Activated naive CD8-positive, alpha-beta T cell treated with anti-CD3 and anti-CD28 coated beads, Interleukin-2, amount 50 U/mL, for 24 hours (primary cell): ENCODE measurements around the gene SRMS.

ENCODE experiments used
- ATAC-seq: fragments of 150-1000 bp; cut with Tn5 transposase; one replicate; pipeline ENCODE4 v1.10.0; 2021
- DNase-seq: peaks from one replicate; pipeline ENCODE4 v3.0.0; 2021
- H3K27ac Mint-ChIP-seq: one replicate; pipeline ENCODE4 v1.8.0; 2021; ENCODE audit warnings: mild to moderate bottlenecking, mixed read lengths
- H3K27me3 Mint-ChIP-seq: one replicate; pipeline ENCODE4 v1.8.0; 2021; ENCODE audit warnings: mixed read lengths
- H3K36me3 Mint-ChIP-seq: one replicate; pipeline ENCODE4 v1.8.0; 2021; ENCODE audit warnings: low read depth, mixed read lengths
- H3K4me1 Mint-ChIP-seq: one replicate; pipeline ENCODE4 v1.8.0; 2021; ENCODE audit warnings: mixed read lengths
- H3K4me3 Mint-ChIP-seq: one replicate; pipeline ENCODE4 v1.8.0; 2021; ENCODE audit warnings: mild to moderate bottlenecking, moderate library complexity, mixed read lengths
- H3K9me3 Mint-ChIP-seq: one replicate; pipeline ENCODE4 v1.8.0; 2021; ENCODE audit warnings: mixed read lengths

Gene SRMS

GRCh38 chr20:63547725-63548480, at the start of gene SRMS:
Gene SRMS, minus strand, starts transcription at chr20:63547749. Its CDS starts 286 bp downstream, at chr20:63547463.
- H3K4me3 Mint-ChIP-seq = no peak within 1 kb of the TSS
- H3K27ac Mint-ChIP-seq = no peak within 1 kb of the TSS
- H3K27me3 Mint-ChIP-seq = peaks cover 13% of the 10 kb centered on the region
- H3K36me3 Mint-ChIP-seq = no peaks in the 10 kb centered on the region
- no peaks in the 10 kb centered on the region for H3K9me3 Mint-ChIP-seq
- H3K4me1 Mint-ChIP-seq = peaks cover 7% of the 10 kb centered on the region
- DNase-seq = no peak
- no peak for ATAC-seq

- Mint-ChIP-seq H3K4me3 (no peak overlapping the region), H3K9me3 (no peaks in the 10 kb centered on the region), H3K27ac (no peak overlapping the region), H3K4me1 (no peaks in the 10 kb centered on the region), H3K27me3 (no peaks in the 10 kb centered on the region), H3K36me3 (peaks cover 22% of the 10 kb centered on the region)
- ATAC-seq = no peak
- DNase-seq = no peak
These were observed 48.9 kb upstream of the SRMS start for GRCh38 chr20:63596423-63596822.

DNA sequence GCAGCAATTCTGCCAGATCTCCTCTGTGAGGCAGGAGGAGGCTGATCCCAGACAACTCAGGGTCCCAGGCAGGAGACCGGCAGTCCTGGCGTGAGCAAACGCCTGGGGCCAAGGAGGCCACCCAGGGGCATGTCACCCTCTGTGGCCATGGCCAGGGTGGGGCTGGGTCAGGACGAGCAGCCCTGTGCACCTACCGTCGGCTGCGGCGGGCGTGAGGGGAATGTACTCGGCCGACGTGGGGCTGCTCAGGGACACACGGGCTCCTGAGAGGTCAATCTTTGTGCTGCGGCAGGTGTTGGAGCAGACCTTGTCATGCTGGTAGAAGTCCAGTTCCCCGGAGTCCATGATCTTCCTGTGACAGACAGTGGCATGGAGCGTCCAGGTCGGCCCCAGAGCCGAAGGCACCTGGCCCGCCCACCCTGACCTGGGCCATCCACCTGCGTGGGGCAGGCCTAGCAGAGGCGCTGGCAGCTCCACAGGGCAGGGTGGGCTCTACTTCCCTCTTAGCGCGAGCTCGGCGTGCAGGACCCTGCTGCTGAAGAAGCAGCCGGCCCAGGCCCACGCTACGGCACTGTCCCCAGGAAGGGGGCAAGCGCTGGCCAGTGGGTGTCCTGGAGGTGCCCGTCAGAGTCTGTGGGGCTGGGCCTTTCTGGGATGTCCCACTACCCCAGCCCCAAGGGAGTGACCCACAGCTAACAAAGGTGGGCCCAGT, 48.0 kb upstream of the SRMS start:
- Mint-ChIP-seq H3K9me3 (no peaks in the 10 kb centered on the region), H3K36me3 (peaks cover 24% of the 10 kb centered on the region), H3K27ac (no peak overlapping the region), H3K4me1 (no peaks in the 10 kb centered on the region), H3K27me3 (no peaks in the 10 kb centered on the region), H3K4me3 (no peak overlapping the region)
- ATAC-seq (no peak), DNase-seq (no peak)

- H3K4me3 Mint-ChIP-seq = no peak overlapping the region
- DNase-seq (no peak), ATAC-seq (no peak)
- H3K9me3 Mint-ChIP-seq = no peaks in the 10 kb centered on the region
- no peaks in the 10 kb centered on the region for H3K4me1 Mint-ChIP-seq
- H3K27me3 Mint-ChIP-seq = no peaks in the 10 kb centered on the region
- no peak overlapping the region for H3K27ac Mint-ChIP-seq
- peaks cover 26% of the 10 kb centered on the region for H3K36me3 Mint-ChIP-seq
These were observed 46.6 kb upstream of the SRMS start for GRCh38 chr20:63594043-63594561.

- Mint-ChIP-seq H3K27ac (no peak overlapping the region), H3K27me3 (no peaks in the 10 kb centered on the region), H3K36me3 (peaks cover 24% of the 10 kb centered on the region), H3K4me3 (no peak overlapping the region), H3K9me3 (no peaks in the 10 kb centered on the region), H3K4me1 (peaks cover 7% of the 10 kb centered on the region)
- no peak for ATAC-seq
- DNase-seq = no peak
These were observed 45.1 kb upstream of the SRMS start for GRCh38 chr20:63592661-63593060.

DNA sequence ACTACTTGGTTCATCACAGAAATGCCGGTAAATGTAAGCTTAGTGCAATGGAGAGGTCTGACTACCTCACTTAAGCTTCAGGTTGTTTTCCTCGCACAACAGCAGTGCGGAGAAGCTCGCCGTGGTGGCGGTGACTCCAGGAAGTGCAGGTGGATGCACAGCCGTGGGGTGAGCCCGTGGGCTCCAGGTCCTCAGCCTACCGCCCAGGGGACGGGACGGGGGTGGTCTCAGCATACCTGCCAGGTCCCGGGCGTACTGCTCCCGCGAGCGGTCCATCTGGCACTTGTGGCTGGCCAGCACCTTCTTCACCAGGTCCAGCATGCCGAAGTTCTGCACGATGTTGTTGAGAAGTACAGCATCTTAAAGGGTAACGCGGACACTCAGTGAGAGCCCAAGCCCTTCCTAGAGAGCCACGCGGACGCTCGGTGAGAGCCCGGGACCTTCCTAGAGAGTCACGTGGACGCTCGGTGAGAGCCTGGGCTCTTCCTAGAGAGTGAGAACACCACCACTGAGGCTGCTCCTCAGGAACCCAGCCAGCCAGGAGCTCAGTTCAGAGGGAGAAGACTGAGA, 44.3 kb upstream of the SRMS start:
- peaks cover 24% of the 10 kb centered on the region for H3K36me3 Mint-ChIP-seq

GRCh38 chr20:63591147-63591533, 43.6 kb upstream of the SRMS start:
- H3K36me3 Mint-ChIP-seq = peaks cover 24% of the 10 kb centered on the region
- no peaks in the 10 kb centered on the region for H3K9me3 Mint-ChIP-seq
- no peaks in the 10 kb centered on the region for H3K27me3 Mint-ChIP-seq
- no peak overlapping the region for H3K27ac Mint-ChIP-seq
- peaks cover 11% of the 10 kb centered on the region for H3K4me1 Mint-ChIP-seq
- no peak overlapping the region for H3K4me3 Mint-ChIP-seq
- no peak for DNase-seq
- no peak for ATAC-seq

More for the DNA sequence above, 44.3 kb upstream of the SRMS start:
- Mint-ChIP-seq H3K4me1 (peaks cover 11% of the 10 kb centered on the region), H3K27me3 (no peaks in the 10 kb centered on the region), H3K4me3 (no peak overlapping the region), H3K27ac (no peak overlapping the region), H3K9me3 (no peaks in the 10 kb centered on the region)
- ATAC-seq (no peak), DNase-seq (no peak)

DNA sequence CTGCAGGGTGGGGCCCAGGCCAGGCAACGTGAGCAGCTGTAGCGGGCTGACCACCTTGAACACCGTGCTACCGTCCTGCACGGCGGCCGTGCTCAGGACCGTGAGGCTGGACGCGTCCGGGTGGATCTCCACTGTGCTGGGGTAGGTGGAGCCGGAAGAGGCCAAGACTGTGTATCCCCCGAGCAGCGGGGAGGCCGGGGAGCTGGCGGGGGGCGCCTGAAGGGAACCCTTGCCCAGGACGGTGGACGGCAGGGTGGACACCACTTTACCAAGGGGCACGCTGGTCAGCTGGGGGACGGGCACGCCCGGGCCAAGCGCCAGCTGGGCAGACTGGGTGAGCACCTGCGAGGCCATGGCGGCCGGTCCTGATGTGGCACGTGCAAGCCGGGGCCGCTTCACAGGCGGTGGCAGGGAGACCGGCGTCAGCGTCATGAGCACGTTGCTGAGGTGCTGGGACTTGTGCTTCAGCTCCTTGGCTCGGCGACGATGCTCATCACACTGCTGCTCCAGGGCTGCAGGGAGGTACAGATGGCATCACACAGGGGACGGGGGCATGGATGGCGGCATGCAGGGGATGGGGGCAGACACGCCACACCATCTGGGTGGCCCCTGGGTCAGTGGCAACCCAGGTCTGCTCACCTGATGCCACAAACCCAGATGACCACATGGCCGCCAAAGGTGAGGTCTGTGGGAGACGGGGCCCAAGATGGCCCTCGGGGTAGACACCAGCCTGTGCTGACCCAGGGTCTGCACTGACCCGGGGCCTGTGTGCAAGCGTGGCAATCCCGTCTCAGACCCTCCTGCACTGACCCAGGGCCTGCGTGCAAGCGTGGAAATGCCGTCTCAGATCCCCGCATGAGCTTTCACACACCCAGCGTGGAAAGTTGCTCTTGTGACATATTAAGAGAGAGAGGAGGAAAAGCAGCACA, 42.9 kb upstream of the SRMS start:
- DNase-seq (no peak), ATAC-seq (no peak)
- Mint-ChIP-seq H3K36me3 (peaks cover 24% of the 10 kb centered on the region), H3K27ac (no peak overlapping the region), H3K27me3 (no peaks in the 10 kb centered on the region), H3K9me3 (no peaks in the 10 kb centered on the region), H3K4me3 (no peak overlapping the region), H3K4me1 (peaks cover 11% of the 10 kb centered on the region)

DNA sequence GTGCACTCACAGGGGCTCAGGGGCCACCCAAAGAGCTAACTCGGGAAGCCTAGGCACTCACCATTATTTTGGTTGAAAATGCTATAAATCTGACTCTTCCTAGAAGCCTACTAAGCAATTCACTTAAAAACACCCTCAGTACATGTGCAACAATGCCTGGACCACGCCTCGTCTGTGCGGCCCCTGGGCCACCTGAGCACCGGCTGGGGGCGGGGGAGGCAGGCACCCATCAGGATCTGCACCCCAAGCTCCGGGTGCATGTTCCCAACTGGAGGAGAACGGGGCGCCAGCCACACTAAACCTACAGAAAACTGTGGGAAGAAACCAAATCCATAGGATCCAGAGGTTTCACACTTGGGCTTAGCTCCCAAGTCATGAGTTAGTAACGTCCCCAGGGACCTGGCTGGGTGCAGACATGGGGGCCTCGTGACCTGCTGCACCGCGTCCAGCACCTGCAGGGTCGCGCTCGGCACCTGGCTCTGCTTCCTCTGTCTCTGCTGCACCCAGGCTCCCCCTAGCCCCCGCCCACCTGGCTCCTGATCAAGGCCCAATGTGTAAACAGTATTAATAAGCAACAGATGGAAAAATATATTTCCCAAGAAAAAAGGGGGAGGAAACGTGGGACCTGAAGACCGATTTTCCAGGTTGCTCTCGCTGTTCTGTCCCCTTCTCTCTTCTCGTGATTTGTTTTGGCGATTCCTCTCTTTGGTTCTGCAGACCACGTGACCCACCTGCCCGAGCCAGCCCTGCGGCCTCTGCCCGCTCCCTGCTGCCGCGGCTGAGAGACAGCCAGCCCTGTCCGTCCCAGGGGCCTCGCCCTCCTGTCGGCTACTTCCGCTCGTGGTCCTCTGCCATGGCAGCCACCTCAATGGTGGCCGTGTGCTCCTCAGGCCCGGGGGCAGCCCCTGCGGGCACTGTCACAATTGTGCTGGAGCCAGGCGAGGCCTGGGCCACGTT, 42.0 kb upstream of the SRMS start:
- DNase-seq (no peak), ATAC-seq (no peak)
- no peak overlapping the region for H3K4me3 Mint-ChIP-seq
- H3K9me3 Mint-ChIP-seq = no peaks in the 10 kb centered on the region
- H3K36me3 Mint-ChIP-seq = peaks cover 21% of the 10 kb centered on the region
- peaks cover 11% of the 10 kb centered on the region for H3K4me1 Mint-ChIP-seq
- no peaks in the 10 kb centered on the region for H3K27me3 Mint-ChIP-seq
- H3K27ac Mint-ChIP-seq = no peak overlapping the region

DNA sequence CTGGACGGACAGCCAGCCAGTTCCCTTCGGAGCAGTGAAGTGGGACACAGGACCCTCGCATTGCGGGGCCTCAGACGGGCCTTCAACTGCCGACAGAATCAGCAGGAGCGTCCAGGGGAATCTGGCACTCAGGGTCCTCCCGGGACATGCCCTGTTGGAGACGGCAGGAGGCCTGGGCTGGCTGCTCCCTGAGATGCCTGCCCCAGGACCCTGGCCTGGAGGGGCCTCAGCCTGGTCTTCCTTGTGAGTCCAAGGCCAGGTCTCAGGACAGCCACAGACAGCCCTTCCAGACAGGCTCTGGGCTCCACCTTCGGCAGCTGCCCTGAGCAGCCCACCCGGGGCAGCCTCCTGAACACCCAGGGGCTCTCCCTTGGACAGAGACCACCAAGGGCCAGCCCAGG, 41.1 kb upstream of the SRMS start:
- Mint-ChIP-seq H3K27ac (no peak overlapping the region), H3K36me3 (peaks cover 21% of the 10 kb centered on the region)
- no peak for DNase-seq

GRCh38 chr20:63587776-63588591, 40.4 kb upstream of the SRMS start:
- H3K4me1 Mint-ChIP-seq = peaks cover 11% of the 10 kb centered on the region
- H3K9me3 Mint-ChIP-seq = no peaks in the 10 kb centered on the region
- no peak for ATAC-seq
- peaks cover 15% of the 10 kb centered on the region for H3K36me3 Mint-ChIP-seq
- DNase-seq = no peak
- H3K4me3 Mint-ChIP-seq = no peak overlapping the region
- no peak overlapping the region for H3K27ac Mint-ChIP-seq
- no peaks in the 10 kb centered on the region for H3K27me3 Mint-ChIP-seq

More for the DNA sequence above, 41.1 kb upstream of the SRMS start:
- Mint-ChIP-seq H3K4me3 (no peak overlapping the region), H3K4me1 (peaks cover 11% of the 10 kb centered on the region), H3K27me3 (no peaks in the 10 kb centered on the region), H3K9me3 (no peaks in the 10 kb centered on the region)
- no peak for ATAC-seq

GRCh38 chr20:63587256-63587655, 39.7 kb upstream of the SRMS start:
- Mint-ChIP-seq H3K4me1 (peaks cover 11% of the 10 kb centered on the region), H3K36me3 (peaks cover 14% of the 10 kb centered on the region), H3K27ac (no peak overlapping the region), H3K27me3 (no peaks in the 10 kb centered on the region), H3K9me3 (no peaks in the 10 kb centered on the region), H3K4me3 (no peak overlapping the region)
- ATAC-seq (no peak), DNase-seq (no peak)

- Mint-ChIP-seq H3K4me3 (no peak overlapping the region), H3K27me3 (no peaks in the 10 kb centered on the region)
These were observed 39.2 kb upstream of the SRMS start for GRCh38 chr20:63586797-63587196.

More at GRCh38 chr20:63586797-63587196, 39.2 kb upstream of the SRMS start:
- peaks cover 11% of the 10 kb centered on the region for H3K36me3 Mint-ChIP-seq
- H3K9me3 Mint-ChIP-seq = no peaks in the 10 kb centered on the region
- DNase-seq (no peak), ATAC-seq (no peak)
- peaks cover 11% of the 10 kb centered on the region for H3K4me1 Mint-ChIP-seq
- no peak overlapping the region for H3K27ac Mint-ChIP-seq
